ENCODE results near the gene CELF5.
"Not testable (repeated sequence)": the region's sequence is repeated elsewhere in the genome, so short reads cannot be mapped to it uniquely, and the experiment has no call there.

CELF5 gene

DNA sequence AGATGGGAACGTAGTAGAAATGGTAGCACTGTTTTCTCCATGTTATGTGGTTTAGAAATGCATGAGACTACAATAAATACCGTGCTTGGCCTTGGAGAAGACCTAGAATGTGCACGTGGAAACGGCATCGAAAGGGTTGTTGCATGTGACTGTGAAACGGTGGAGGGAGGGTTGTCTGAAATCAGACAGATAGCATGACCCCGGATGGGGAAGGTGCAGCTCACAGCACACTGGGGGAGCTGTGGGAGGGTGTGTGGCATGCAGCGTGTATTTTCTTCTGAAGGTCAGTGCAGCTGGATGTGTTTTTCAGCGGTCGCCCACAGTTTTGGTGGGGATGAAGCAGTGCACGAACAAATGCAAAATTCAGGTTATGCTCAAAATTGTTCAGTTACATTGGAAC is 63.4 kb downstream of the CELF5 start:
- in situ Hi-C loops (cut with MboI; ENCODE audit: low sequenced_read_pairs), result no loop called here

DNA sequence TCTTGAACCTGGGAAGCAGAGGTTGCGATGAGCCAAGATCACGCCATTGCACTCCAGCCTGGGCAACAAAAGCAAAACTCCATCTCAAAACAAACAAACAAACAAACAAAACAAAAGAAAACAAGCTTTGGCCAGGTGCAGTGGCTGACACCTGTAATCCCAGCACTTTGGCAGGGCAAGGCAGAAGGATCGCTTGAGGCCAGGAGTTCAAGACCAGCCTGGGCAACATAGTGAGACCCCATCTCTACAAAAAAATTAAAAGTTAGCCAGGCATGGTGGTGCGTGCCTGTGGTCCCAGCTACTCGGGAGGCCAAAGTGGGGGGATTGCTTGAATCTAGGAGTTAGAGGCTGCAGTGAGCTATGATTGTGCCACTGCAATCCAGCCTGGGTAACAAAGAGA is 64.0 kb downstream of the CELF5 start:
- in situ Hi-C loops (cut with MboI; ENCODE audit: low sequenced_read_pairs), result not testable (repeated sequence)

DNA sequence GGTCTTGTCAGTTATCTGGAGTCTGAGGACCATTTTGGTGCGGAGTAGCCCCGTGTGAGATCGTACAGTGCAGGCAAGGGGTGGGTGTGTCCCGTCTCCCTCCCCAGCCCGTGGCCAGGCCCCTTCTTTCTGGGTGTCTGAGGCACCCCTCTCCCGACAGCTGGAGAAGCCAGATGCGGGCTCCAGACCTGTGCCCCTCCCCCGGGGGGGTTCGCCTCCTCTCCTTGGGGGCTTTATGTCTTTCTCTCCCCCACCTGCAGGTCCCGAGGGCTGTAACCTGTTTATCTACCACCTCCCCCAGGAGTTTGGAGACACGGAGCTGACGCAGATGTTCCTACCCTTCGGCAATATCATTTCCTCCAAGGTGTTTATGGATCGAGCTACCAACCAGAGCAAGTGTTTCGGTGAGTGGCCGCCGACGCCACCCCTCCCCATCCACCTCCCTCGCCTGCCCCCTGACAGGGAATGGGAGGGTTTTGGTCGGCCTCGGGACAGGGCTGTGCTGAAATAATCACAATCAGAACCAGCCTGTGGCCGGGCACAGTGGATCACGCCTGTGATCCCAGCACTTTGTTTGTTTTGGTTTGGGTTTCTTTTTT is 65.6 kb downstream of the CELF5 start:
- in situ Hi-C loops (cut with MboI; ENCODE audit: low sequenced_read_pairs), result no loop called here

DNA sequence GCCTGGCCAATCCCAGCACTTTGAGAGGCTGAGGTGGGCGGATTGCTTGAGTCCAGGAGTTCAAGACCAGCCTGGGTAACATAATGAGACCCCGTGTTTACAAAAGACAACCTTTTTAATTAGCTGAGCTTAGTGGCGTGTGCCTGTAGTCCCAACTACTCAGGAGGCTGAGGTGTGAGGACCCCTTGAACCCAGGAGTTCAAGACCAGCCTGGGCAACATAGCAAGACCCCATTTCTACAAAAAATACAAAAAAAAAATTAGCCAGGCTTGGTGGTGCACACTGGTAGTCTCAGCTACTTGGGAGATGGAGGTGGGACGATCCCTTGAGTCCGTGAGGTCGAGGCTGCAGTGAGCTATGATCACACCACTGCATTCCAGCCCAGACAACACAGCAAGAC is 66.4 kb downstream of the CELF5 start:
- in situ Hi-C loops (cut with MboI; ENCODE audit: low sequenced_read_pairs), result not testable (repeated sequence)

DNA sequence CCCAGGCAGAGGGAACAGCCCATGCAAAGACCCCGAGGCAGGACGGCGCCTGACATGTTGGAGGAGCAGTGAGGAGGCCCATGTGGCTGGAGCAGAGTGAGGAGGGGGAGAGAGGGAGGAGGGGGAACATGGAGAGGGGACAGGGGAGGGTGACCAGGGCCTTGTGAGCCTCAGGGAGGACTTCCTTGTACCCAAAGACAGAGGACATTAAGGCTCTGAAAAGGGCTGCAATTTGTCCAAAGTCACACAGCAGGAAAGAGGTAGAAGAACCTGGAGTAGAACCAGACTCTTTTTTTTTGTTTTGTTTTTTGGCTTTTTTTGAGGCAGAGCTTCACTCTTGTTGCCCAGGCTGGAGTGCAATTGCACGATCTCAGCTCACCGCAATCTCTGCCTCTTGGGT is 67.2 kb downstream of the CELF5 start:
- in situ Hi-C loops (cut with MboI; ENCODE audit: low sequenced_read_pairs), result no loop called here

DNA sequence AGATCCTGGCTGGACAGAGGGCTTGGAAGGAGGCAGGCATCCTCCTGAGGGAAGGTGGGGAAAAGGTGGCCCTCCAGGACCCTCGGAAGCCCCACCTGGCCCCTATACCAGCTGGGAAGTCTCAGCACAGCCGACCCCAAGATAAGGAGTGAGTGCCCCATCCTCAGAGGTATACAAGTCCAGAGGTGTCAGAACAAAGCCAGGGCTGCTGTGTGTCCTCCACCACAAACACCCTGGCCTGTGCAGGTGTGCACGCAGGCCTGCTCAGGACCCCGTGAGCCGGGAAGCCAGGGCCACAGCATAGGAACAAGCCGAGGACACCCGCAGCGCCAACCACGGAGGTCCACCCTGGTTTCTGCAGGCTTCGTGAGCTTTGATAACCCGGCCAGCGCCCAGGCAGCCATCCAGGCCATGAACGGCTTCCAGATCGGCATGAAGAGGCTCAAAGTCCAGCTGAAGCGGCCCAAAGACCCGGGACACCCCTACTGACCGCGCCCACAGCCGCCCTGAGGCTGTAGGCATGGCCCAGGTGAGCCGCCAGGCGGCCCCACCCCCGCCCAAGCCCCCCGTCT is 68.6 kb downstream of the CELF5 start:
- in situ Hi-C loops (cut with MboI; ENCODE audit: low sequenced_read_pairs), result no loop called here

DNA sequence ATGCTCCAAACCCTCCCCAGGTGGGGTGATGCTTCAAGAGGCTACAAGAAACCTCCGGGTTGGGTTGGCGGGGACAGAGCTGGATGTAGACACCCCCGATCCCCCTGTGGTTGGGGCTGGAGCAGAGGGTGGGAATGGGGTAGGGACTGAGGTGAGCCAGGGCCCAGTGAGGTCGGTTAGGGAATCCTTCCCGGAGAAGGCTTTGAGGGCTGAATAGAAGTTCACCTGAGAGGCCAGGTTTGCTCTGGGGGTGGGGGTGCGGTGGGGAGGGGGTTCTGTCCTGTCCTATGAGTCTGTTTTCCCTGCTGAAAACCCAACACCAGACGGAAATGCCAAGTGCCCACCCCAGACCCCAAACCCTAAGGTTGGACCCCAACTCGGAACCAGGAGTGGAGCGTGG is 69.1 kb downstream of the CELF5 start:
- in situ Hi-C loops (cut with MboI; ENCODE audit: low sequenced_read_pairs), result no loop called here

DNA sequence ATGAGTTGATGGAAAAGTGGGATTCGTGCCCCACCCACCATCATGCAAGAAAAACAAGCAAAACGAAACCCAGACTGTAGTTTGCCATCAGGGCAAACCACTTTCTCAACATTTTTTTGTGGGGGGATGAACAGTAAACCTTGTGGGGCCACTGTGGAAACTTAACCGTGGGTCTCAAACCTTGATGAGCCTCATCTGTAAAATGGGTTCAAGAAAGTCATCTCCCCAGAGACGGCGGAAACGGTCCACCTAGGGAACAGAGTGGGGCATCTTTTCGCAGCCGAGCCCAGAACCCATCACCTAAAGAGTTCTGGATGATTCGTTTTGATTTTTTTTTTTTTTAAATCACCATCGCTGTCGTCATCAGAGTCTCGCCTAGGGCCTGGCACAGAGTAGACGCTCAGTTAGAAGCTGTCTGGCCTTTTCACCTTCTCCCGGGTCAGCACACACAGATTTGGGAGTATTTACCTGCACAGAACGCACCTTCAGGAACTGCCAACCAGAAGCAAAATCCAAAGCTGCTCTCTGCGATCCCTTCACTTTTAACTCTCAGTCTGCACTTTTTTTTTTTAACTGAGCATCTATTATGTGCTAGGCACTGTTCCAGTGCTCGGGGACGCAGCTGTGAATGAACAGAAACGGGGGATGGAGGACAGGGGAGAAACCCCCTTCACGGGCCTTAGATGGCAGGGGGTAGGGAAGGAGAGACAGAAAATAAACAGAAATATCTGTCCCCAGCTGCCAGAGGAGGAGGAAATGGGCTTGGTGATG is 69.8 kb downstream of the CELF5 start:
- in situ Hi-C loops (cut with MboI; ENCODE audit: low sequenced_read_pairs), result no loop called here

DNA sequence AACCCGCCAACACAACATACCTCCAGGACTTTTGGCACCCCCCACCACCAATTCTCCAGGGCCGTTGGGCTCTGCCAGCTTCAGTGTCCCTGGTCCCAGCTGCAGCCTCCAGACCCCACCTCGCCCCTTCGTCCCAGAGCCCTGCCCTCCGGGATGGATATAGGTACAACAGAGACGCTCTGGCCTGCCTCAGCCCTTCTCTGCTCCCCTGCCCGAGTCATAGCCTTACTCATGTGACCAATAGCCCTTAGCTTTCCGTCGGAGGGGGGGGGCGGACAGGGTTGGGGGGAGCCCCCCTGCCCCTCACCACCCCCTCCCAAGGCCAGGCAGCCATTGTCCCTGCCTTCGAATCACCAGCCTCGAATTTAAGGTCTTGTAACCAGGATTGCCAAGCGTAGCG is 71.1 kb downstream of the CELF5 start:
- in situ Hi-C loops (cut with MboI; ENCODE audit: low sequenced_read_pairs), result no loop called here

DNA sequence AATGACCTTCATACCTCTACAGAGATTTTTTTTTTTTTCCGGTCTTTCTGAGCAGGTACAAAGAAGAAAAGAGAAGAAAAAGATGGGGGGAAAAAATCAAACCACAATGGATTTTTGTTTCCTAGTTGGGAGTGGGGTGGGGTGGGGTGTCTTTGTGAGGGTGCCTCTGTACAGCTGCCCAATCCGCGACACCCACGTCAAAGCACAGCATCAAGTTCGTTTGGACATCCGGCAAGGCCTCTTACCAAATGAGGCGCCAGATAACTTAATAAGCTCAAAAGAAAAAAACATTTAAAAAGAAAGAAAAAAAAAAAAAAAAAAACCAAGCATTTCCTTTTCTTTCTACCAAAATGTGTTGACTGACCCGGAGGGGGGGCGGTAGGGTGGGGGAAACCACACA is 71.6 kb downstream of the CELF5 start:
- in situ Hi-C loops (cut with MboI; ENCODE audit: low sequenced_read_pairs), result no loop called here

DNA sequence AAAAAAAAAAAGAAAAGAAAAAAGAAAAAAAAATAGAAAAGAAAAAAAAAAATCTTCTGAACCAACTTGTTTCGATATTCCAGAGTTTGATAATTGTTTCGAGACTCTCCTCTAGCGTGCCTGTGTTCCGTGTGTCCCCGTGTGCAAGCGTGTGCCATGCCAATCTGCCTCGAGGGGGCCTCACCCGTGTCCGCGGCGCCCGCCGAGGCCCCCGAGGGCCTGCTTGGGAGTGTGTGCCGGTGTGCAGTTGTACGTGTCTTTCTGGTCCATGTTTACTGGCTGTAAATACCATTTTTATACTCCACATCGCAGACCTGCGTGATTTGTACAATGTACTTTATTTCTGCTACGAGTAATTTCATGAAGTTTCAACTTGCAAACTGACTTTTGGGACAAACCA is 72.0 kb downstream of the CELF5 start:
- in situ Hi-C loops (cut with MboI; ENCODE audit: low sequenced_read_pairs), result no loop called here

DNA sequence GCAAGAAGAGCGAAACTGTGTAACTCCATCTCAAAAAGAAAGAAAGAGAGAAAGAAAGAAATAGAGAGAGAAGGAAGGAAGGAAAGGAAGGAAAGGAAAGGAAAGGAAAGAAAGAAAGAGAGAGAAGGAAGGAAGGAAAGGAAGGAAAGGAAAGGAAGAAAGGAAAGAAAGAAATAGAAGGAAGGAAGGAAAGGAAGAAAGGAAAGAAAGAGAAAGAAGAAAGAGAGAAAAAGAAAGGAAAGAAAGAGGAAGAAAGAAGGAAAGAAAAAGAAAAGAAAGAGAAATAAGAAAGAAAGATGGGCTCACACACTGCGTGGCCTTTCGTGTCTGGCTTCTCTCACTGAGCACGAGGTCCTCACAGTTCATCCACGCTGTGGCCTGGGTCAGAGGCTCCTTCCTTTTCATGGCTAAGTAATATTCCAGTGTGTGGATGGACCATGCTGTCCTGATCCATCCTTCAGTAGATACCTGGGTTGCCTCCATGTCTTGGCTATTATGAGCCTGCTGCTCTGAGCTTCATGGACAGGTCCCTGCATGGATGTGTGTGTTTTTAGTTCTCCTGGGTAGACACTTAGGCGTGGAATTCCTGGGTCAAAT is 74.5 kb downstream of the CELF5 start:
- in situ Hi-C loops (cut with MboI; ENCODE audit: low sequenced_read_pairs), result no loop called here

DNA sequence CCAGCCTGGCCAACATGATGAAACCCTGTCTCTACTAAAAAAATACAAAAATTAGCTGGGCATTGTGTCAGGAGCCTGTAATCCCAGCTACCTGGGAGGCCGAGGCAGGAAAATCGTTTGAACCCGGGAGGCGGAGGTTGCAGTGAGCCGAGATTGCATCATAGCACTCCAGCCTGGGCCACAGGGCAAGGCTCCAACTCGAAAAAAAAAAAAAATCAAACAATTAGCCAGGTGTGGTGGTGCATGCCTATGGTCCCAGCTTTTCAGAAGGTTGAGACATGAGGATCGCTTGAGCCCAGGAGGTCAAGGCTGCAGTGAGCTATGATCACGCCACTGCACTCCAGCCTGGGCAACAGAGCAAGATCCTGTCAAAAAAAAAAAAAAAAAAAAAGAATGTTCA is 76.1 kb downstream of the CELF5 start:
- in situ Hi-C loops (cut with MboI; ENCODE audit: low sequenced_read_pairs), result loop anchor here (25.0 kb wide), 1 partner anchor 187 kb away; the partner anchor contains the start of genes SMIM24 and SMIM44

DNA sequence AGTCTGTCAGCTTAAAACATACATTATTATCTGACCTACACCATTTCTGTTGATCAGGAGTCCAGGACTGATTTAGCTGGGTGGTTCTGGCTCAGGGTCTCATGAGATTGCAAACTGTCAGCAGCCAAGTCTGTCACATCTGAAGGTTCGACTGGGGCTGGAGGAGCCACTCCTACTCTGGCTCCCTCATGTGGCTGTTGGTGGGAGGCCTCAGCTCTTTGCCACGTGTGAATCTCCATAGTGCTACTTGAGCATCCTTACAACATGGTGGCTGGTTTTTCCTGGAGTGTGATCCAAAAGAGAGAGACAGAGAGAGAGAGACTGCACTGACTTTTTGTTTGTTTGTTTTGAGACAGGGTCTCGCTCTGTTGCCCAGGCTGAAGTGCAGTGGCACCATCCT is 78.3 kb downstream of the CELF5 start:
- in situ Hi-C loops (cut with MboI; ENCODE audit: low sequenced_read_pairs), result loop anchor here (25.0 kb wide), 1 partner anchor 185 kb away; the partner anchor contains the start of genes SMIM24 and SMIM44

DNA sequence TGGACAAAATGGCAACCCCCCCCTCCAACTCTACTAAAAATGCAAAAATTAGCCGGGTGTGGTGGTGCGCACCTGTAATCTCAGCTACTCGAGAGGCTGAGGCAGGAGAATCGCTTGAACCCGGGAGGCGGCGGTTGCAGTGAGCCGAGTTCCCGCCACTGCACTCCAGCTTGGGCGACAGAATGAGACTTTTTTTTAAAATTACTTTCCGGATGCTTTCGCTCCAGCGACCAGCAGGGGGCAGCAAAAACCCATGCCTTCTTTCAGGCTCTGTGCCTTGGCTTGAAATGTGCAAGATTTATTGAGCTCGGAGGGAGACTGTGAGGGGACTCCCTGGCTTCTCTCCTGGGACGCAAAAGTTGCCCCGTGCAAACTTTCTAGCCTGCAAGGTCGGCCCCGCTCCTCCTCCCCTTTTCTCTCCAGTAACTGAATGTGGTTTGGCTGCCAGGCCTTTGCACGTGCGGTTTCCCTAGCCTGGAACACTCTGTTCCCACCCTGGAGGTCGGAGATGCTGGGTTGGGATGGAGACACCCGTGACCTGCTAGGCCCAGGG is 80.5 kb downstream of the CELF5 start:
- in situ Hi-C loops (cut with MboI; ENCODE audit: low sequenced_read_pairs), result loop anchor here (25.0 kb wide), 1 partner anchor 182 kb away; the partner anchor contains the start of genes SMIM24 and SMIM44

DNA sequence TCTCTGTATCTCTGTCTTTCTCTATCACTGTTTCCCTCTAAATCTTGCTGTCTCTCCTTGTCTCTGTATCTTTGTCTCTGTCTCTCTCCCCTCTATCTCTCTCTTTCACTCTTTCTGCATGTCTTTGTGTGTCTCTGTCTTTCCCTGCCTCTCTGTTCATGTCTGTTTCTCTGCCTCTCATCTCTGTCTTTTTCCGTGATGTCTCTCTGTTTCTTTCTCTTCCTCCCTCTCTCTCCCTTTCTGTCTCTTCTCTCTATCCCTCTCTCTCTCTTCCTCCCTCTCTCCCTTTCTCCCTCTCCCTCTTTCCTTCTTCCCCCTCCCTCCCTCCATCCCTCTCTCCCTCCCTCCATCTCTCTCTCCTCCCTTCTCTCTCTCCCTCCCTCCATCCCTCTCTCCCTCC is 85.3 kb downstream of the CELF5 start:
- in situ Hi-C loops (cut with MboI; ENCODE audit: low sequenced_read_pairs), result loop anchor here (25.0 kb wide), 1 partner anchor 178 kb away; the partner anchor contains the start of genes SMIM24 and SMIM44

DNA sequence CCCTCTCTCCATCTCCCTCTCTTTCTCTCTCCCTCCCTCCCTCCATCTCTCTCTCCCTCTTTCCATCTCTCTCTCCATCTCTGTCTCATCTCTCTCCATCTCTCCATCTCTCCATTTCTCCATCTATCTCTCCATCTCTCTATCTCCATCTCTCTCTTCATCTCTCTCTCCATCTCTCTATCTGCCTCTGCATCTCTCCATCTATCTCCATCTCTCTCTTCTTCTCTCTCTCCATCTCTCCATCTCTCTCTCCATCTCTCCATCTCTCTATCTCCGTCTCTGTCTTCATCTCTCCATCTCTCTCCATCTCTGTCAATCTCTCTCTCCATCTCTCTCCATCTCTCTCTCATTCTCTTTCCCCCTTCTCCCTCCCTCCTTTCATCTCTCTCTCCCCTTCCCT is 85.8 kb downstream of the CELF5 start:
- in situ Hi-C loops (cut with MboI; ENCODE audit: low sequenced_read_pairs), result loop anchor here (25.0 kb wide), 1 partner anchor 177 kb away; the partner anchor contains the start of genes SMIM24 and SMIM44

DNA sequence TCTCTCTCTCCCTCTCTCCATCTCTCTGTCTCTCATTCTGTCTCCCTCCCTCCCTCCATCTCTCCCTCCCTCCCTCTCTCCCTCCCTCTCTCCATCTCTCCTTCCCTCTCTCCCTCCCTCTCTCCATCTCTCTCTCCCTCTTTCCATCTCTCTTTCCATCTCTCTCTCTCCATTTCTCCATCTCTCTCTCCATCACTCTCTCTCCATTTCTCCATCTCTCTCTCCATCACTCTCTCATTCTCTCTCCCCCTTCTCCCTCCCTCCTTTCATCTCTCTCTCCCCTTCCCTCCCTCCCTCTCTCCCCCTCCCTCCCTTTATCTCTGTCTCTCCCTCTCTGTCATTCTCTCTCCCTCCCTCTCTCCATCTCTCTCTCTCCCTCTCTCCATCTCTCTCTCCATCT is 86.2 kb downstream of the CELF5 start:
- in situ Hi-C loops (cut with MboI; ENCODE audit: low sequenced_read_pairs), result loop anchor here (25.0 kb wide), 1 partner anchor 177 kb away; the partner anchor contains the start of genes SMIM24 and SMIM44

DNA sequence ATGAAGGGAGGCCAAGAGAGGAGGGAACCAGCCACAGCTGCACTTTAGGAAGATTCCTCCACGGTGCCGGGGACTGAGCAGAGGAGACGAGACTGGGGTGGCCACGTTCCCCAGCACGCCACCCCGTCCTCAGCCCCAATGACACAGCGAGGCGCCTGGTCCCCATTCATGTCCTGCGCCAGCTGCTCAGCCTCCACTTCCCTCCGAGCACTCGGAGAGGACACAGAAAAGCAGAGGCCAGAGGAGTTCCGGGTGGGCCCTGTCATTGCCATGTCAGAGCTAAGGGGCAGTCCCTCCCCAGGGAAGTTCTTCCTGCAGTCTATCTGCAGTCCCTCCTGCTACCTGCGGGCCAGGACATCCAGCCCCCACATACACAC is 88.7 kb downstream of the CELF5 start:
- in situ Hi-C loops (cut with MboI; ENCODE audit: low sequenced_read_pairs), result loop anchor here (25.0 kb wide), 1 partner anchor 174 kb away; the partner anchor contains the start of genes SMIM24 and SMIM44

DNA sequence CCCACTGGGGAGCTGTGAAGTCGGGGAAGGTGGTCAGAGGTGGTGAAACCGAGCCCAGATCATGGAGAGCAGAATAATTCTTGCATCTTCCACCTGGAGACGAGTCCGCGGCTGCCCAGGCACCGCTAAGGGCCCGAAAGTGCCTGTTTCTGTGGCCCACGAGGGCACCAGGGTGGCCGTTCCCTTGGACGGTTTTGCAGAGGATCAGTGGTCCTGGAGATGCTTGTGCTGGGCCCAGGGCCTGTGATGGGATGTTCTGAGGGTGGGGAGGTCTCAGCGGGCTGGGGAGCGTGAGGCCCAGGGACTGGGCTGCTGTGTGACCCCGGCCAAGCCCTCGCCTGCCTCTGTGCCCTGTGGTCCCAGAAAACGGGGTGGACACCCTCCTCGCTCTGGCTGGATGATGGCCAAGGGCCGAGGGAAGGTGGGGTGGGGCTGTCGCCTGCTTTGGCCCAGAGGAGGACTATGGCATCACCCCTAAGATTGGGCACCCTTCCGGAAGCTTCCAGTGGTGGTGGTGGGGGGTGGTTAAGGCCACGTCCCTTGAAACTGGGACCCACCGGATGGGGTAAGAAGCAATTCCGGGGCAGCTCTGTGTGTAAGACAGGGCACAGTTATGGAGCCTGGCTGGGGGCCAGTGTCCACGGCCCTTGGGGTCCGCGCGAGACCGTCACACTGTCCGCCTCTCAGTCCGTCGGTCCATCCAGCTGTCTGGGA is 90.7 kb downstream of the CELF5 start:
- in situ Hi-C loops (cut with MboI; ENCODE audit: low sequenced_read_pairs), result loop anchor here (25.0 kb wide), 1 partner anchor 172 kb away; the partner anchor contains the start of genes SMIM24 and SMIM44
